Activated T-cell treated with anti-CD3 and anti-CD28 coated beads for 24 hours (primary cell): ENCODE results near the gene TJAP1.

Experiments used
- DNase-seq: peaks from one replicate; pipeline ENCODE4 v3.0.0-alpha.2; 2020; ENCODE audit warnings: low read depth

Gene TJAP1

GRCh38 chr6:43540507-43540906, 63.1 kb downstream of the TJAP1 start:
- DNase-seq: no peak

DNA sequence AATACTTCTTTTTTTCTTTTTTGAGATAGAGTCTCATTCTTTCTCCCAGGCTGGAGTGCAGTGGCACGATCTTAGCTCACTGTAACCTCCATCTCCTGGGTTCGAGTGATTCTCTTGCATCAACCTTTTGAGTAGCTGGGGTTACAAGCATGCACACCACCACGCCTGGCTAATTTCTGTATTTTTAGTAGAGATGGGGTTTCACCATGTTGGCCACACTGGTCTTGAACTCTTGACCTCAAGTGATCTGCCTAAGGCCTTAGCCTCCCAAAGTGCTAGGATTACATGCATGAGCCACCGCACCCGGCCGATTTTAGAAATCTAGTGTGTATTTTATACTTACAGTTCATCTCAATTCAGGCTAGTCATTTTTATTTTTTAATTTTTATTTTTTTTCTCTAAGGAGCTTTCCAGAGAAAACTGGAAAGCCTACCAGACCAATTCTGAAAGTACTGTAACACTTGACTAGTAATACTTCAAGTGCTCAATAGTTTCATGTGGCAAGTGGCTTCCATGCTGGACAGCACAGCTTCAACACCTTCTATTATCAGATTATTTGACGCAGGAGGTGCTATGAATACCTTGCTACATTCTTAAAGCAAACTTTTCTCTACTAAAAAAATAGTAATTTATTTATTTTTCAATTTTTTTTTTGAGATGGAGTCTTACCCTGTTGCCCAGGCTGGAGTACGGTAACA, 64.6 kb downstream of the TJAP1 start:
- no peak for DNase-seq

DNA sequence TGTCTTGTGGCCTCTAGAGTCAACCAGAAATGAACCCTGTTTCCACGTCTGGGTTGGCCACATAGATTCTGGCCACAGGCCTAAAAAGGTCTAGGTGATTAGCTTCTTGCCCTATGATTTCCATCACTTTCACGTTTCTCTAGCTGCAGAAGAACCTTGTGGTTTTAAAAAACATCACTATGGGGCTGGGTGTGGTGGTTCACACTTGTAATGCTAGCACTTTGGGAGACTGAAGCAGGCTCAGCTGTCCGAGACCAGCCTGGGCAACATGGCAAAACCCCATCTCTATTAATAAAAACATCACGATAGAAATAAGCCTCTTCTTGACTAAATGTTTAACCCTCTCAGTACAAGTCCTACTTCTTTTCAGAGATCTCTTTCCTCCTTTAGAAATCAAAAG, 67.1 kb downstream of the TJAP1 start:
- DNase-seq: no peak

- no peak for DNase-seq
Observed at GRCh38 chr6:43547222-43547621, 69.9 kb downstream of the TJAP1 start.
